HG03095 (cell line): ENCODE data around the gene CNIH3.

Experiments
- ATAC-seq: cut with Tn5 transposase; IDR thresholded peaks from one replicate; pipeline ENCODE4 v1.9.1; 2021; ENCODE audit warnings: moderate library complexity; ENCODE audit not compliant: unreplicated experiment

Gene CNIH3

DNA sequence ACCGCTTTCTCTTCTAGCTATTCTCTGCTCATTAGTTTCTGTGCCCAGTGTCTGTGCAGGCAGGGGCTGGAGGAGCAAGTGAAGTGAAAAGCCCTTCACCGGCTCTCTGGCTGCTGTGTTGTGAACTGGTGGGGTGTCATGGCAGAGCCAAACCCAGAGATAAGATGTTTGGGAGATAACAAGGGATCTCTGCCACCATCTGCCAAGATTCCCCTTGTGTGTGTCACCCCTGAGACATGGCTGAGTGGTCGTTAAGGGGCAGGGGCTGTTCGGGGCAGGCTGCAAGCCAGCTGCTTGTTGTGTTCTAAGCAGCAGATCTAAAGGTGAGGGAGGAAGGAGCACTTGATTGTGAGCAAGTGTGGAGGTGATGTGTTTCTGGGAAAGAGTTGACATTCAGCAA is 24.5 kb downstream of the CNIH3 start:
- no peak for ATAC-seq

DNA sequence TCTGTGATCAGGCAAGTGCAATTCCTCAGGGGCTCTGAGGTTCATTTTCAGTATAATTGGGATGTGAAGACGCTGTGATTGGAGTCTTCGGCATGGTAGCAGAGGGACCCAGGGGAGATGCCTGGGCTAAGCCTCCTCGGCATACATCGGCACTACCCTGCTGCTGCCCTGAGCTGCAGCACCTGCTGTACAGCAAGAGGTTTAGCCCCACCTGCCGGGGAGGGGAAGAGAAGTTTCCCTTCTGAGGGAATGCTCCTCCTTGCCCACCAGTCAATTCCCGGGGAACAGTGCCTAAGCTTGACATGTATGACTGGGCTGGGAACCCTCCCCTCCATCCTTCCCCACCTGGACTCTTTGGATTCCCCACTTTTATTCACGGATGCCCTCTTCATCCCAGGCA is 24.9 kb downstream of the CNIH3 start:
- ATAC-seq = no peak

DNA sequence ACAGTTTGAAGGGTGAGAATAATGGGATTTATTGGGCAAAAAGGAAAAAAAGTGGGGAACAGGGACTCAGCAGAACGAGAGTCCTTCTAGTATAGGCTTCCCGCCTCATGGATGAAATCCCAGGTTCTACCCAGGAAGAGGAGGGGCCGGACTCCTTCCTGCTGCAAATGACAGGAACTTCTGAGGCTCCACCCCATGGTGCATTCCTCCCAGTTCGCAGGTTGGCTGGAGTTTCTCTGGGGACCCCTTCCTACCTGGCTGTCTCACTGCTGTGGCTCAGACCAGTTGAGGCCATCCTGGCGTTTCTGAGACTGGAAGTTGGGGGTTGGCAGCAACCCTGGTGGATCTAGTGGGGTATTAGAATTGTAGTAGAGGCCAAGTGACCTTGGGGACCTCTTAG is 27.5 kb downstream of the CNIH3 start:
- no peak for ATAC-seq

DNA sequence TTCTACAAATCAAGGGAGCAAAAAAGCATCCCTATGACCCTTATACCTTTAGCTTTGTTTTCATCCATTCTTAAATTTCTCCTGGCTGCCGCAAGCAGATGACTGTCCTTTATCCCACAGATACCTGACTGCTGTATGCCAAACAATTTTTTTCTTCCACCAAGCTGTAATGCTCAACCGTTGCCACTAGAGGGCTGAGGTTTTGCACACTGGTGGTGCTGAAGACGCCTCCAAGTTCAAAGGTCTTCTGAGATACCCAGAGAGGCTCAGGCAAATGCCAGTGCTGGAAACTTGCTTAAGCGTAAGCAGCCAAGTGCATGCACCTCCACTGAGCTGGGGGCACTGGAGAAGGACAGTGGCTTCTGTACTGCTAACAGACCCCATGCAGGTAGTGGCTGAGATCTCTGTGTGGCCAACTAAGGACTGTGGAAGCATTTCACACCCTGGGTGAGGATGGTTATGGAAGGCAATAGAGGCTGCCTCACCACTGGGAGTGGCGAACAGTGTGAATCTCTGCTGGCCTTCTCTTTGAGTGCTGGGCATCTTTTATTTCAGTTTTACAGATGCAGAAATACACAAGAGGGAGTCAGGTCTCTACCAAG is 28.5 kb downstream of the CNIH3 start:
- ATAC-seq = peak; percentile 60

DNA sequence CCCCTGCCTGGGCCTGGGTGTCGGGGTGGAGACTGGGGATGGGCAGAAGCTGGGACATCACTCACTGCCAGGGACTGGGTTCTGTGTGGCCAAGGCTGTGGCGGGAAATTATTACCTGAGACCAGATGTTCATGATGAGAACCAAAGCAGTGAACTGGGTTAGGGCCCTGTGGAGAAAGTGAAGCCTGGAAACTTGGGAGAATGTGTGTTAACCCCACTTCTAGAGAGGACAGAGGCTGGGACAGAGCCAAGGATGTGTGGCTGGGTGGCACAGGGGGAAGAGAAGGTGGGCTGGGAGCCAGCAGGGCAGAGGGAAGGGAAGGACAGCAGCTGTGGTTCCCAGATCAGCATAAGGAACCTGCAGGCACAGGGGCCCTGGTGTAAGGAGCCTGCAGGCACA is 31.3 kb downstream of the CNIH3 start:
- no peak for ATAC-seq

DNA sequence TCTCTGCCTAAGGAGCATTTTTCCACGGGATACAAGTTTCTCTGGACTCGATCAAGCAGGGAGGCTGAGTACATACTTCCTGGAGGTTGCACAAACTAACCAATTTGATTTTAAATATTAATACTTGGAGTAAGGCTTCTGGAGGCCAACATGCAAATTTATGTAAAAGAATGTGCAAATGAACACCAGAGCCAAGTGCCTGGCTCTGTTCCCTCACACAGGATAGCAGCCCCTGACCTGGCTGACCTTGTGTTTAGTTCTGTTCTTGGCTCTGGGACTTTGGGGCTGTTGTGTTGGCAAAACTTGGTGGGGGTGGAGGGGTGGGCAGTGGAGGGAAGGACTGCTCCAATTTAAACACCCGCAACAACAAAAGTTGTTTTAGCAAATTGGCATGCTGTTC is 34.2 kb downstream of the CNIH3 start:
- no peak for ATAC-seq

DNA sequence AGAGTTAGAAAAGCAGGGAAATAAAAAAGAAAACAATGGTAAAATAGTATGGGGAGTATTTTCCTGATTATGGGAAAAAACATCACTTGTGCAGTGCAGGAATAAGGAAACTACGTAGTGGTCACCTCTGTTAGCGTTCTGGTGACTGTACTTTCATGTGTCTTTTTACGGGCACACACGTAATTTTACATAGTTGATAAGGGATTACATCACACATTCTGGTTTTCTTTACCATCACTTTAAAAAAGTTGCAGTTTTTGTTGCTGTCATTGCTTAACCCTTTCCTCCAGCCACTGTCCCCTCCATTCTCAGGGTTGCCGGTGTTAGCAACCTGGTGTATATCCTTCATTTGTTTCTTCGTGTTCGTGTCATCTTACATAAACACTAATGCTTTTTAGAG is 35.1 kb downstream of the CNIH3 start:
- ATAC-seq = no peak

DNA sequence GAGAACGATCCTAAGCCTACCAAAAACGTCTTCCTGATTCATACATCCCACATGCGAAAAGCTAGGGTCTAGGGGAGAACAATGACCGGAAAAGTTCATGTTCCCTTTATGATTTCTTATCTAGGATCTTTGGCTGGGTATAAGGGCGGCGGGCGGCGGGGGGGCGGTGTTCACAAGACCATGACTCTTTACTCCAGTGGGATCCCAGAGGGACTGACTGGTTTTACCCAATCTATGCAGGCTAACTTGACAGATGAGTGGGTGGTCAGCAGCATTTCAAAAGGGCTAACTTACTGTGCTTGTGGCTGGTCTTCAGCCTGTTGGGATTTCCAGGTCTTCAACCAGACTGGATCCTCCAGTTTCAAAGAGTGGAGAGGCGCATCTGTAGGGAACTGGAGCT is 40.3 kb downstream of the CNIH3 start:
- ATAC-seq = no peak

DNA sequence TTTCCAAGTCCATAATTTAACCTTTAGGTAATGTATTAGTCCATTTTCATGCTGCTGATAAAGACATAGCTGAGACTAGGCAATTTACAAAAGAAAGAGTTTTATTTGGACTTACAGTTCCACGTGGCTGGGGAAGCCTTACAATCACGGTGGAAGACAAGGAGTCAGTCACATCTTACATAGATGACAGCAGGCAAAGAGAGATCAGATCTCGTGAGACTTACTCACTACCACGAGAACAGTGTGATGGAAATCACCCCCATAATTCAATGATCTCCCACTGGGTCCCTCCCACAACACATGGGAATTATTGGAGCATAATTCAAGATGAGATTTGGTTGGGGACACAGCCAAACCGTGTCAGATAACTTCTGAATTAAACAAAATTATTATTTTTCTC is 44.0 kb downstream of the CNIH3 start:
- ATAC-seq = no peak

DNA sequence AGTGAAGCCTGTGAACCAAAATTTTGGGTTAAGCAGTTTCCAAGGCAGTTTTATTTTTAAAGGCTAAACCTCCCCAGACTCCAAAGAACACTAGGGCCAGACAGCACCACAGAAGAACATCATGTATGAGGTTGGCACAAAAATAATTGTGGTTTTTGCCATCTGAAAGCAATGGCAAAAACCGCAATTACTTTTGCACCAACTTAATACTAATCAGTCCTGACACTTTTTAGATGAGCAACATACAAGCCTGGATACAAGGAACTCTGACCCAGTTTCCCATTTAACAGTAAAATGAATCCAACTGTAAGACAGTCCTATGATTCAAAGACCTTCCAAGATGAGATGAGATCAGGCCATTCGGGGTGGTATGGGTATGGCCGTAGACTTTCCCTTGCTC is 46.8 kb downstream of the CNIH3 start:
- no peak for ATAC-seq

DNA sequence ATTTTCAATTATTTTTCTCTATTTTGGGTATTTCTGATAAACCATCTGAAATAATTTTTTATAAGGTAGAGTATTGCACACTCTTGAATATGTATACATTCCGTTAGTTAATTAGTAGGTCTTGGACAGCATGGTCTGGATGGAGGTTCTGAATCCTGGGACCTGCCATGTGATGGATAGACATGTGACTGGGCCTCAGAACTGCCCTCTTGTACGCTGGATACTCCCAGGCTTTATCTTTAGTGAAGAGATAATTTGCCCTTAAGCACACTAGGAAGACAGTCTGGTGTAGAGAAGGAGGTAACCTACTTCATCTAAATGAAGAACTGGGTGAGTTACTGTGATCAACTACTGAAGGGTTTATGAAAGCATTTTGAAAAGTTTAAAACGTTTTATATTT is 48.9 kb downstream of the CNIH3 start:
- no peak for ATAC-seq

DNA sequence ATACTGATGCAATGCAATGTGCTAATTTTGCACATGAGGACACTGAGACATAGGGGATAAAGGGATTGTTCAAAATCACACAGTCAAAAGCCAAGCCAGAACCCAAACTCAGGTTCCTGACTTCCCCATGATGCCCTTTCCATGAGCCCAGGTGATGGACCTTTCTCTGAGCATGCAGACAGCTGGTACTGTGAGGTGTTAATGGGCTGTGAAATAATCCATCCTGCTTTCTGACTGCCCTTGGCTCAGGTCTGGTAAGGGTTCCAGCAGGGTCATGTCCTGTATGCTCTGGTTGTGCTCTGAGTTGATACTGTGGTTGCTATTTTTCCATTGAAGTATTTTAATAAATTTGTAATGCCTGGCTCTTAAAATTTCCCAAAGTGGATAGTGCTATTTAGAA is 50.0 kb downstream of the CNIH3 start:
- no peak for ATAC-seq

DNA sequence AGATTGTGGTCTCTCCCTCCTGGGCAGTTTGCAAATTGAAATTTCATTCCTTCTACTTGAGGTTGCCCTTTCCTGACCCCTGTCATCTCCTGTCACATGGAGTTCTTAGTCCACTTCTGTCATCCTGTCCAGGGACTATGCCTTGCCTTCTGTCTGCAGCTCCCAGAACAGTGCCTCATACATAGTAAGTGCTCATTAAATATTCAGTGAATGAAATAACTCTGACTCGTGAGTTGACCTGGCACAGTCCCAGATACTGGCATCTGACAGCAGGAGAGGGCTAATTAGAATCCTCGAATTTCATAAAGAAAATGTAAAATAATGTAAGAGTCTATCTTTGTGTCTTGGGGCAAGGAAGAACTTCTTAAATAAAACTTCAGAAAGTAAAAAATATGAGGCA is 50.8 kb downstream of the CNIH3 start:
- ATAC-seq = no peak

DNA sequence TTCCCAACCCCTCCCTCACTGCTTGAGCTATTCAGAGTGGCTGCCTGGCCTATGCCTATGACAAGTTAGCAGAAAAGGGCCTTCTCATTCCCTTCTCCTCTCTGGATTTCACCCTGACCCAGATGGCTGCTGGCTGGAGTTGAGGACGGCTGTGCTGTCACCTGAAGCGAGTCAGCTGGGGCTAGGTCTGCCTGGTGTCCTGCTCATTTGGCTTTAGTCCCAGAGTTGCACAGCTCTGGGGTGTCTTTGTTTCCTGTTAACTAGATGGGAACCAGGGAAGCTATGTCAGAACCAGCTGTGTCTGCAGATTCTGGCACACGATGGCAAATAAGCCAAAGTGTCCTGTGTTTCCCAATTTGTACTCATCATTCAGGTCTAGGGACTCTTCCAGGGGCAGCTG is 52.9 kb downstream of the CNIH3 start:
- no peak for ATAC-seq

DNA sequence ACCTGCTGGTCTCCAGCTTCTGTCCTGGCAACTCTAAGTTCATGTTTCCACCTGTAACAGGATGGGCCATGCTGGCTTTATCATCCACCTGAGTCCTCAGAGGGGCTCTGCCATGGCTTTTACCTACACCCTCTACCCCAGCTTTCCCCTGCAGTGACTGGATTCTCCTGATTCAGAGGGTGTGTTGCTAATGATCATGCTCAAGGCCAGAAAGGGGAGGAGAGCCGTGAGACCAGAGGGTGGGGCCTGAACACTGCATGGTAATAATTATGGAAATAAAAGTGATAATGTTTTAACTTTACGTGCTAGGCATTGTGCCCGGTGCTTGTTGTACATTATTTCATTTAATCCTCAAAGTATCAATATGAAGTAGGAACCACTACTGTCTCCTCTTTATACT is 53.3 kb downstream of the CNIH3 start:
- no peak for ATAC-seq

DNA sequence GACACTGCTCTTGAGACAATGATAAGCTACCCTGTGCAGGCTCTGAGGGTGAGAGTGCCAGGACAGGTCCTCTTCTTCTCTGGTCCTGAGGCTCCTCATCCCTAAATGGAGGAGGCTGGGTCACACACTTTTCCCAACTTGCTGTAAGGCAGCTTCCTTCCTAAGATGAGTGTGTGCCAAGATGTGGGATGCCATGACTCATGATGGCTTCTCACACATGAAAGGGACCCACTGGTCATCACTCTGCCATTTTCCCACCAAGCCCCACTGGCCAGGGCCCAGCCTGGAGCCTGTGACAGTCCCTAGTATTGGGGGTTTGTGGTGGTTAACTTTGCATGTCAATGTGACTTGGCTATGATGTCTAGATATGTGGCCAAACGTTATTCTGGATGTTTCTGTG is 54.4 kb downstream of the CNIH3 start:
- ATAC-seq = no peak

DNA sequence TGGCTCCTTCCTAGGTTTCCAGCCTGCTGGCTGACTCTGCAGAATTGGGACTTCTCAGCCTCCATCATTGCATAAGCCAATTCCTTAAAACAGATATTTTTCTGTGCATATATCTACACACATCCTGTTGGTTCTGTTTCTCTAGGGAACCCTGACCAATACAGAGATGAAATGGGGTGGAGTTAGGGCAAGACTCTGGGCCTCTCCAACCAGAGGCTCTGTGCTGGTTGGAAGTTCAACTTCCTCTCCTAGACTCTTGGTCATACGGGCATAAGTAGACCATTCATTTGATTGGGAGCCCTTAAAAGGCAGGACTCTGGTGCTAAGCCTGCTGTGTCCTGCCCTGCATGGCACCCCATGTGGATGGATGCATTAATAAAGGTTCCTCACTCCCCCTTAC is 55.0 kb downstream of the CNIH3 start:
- no peak for ATAC-seq

DNA sequence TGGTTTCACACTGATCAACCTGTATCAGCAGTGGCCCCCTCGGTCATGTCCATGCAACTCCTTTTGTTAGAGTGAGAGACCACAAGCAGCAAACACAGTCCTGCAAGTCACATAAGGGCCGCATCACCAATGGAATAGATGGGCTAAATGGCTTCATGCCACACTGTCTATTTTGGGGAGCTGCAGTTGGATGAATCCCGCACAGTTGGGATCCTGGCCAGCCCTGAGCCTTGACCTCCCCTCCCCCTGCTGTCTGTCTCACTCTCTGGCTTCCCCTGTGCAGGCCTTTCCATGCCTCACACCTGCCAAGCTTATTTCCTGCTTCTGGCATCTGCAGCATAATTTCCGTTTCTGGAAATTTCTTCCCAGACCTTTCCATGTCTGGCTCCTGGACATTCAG is 57.0 kb downstream of the CNIH3 start:
- no peak for ATAC-seq

DNA sequence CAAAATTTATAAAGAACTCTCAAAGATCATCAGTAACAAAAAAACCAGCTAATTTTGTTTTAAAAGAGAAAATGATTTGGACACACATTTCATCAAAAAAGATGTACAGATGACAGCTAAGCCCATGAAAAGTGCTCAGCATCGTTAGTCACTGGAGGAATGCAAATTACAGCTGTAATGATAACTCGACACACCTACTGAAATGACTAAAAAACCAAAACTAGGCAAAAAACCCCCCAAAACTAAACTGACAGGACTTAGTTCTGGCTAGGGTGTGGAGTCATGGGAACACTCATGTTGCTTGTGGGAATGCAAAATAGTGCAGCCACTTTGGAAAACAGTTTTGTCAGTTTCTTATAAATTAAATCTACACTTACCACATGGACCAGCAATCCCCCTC is 59.5 kb downstream of the CNIH3 start:
- no peak for ATAC-seq

DNA sequence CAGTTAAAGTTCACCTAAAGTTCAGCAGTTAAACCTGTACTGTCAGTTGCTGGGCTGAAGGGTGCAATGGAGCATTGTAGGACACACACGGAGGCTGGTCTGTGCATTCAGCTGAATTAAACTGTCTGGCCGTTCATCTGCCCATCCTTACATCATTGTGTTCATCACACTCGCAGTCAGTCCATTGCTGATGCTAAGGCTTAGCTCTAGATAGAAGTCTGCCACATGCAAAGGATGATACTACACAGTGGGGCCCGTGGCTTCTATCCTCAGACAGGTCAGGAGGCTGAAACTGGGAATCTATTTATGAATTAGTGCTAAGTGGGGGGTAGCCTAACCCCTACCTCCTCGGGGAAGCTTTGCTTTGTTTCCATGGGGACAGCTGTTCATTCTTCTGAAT is 60.4 kb downstream of the CNIH3 start:
- ATAC-seq = no peak

DNA sequence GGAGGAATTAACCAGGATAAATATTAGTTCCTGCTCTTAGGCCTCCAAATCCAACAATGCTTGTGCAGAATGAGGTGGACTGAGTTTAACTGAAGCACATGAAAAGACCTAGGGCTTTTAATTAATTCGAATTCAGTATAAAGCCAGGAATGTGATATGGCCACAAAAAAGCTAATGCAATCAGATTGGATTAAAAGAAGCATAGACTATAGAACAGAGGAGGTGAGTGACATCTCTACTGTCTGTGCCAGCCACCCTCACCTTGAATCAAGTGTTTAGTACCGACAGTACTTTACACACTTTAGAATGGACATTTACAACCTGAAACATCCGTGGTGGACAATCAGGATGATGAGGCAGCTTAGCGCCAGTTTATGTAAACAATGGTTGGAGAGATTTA is 62.1 kb downstream of the CNIH3 start:
- no peak for ATAC-seq

DNA sequence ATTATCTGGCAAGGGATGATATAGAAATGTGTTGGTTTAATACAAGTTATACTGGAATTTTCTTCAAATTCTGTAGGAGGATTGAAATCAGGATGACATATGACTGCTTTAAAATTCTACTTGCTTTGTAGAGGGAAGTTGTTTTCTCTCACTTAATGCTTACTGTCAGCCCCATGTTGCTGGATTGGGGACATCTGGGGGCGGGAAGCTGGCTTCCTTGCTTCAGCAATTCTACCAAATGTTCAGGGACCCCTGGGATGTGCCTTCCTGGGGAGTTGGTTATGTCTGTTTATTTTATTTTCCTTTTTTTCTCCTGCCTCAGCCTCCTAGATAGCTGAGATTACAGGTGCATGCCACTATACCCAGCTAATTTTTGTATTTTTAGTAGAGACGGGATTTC is 63.5 kb downstream of the CNIH3 start:
- ATAC-seq = no peak

DNA sequence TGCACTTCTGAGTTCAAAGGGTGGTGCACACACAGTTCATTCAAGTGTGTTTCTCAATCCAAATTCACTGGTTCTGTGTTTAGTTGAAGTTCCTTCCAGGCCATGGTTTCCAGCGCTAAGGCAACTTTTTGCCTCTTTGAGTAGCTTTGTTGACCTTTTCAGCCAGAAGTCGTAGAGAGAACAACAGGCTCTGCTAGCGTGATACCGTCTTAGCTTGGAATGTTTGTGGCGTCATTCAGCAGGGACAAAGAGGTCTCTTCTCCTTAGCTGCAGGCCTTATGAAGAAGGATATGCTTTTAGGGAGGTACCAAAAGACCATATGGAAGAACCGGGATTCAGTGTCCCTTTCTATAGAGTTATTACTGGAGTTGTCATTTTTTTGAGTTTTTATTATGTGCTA is 65.7 kb downstream of the CNIH3 start:
- ATAC-seq = no peak

DNA sequence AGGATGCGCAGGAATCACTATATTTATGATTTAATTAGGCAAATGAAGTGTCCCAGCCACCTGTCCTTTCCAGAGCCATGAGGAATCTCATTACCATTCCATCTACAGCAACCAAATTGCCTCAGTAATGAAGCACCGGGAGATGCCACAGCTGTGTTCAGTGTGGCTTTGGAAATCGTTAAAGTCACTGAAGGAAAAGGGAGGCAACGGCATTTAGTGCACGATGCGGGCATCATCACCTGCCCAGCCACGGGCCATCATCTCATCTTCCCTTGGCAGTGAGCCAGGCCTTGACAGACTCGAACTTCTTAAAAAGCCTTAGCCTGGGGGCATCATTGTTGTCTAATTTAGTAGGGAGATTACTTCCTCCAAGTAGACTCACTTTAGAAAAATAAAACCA is 67.8 kb downstream of the CNIH3 start:
- no peak for ATAC-seq
